Hematopoietic multipotent progenitor cell (in vitro differentiated cells): ENCODE measurements around the gene ABHD1. TPM values are rescaled to one million over a fixed set of nuclear protein-coding genes. Genes with fewer than 3 reads are reported as not detected.
"Not testable (repeated sequence)": the region's sequence is repeated elsewhere in the genome, so short reads cannot be mapped to it uniquely, and the experiment has no call there.

Experiments
- DNase-seq, 3 donors: peaks; one replicate each; pipeline ENCODE4 v3.0.0-alpha.2; 2011 to 2015; ENCODE audit warnings: low read depth in 2 of 3, low spot score in 2 of 3
- total RNA-seq: library from RNA; depleted of rRNA; stranded (reverse); fragments of >200 nt; gene quantifications from one replicate; pipeline ENCODE4 v1.2.3, GENCODE V29; 2012

Gene ABHD1
- total RNA-seq, 1 donor = 1.9 TPM

DNA sequence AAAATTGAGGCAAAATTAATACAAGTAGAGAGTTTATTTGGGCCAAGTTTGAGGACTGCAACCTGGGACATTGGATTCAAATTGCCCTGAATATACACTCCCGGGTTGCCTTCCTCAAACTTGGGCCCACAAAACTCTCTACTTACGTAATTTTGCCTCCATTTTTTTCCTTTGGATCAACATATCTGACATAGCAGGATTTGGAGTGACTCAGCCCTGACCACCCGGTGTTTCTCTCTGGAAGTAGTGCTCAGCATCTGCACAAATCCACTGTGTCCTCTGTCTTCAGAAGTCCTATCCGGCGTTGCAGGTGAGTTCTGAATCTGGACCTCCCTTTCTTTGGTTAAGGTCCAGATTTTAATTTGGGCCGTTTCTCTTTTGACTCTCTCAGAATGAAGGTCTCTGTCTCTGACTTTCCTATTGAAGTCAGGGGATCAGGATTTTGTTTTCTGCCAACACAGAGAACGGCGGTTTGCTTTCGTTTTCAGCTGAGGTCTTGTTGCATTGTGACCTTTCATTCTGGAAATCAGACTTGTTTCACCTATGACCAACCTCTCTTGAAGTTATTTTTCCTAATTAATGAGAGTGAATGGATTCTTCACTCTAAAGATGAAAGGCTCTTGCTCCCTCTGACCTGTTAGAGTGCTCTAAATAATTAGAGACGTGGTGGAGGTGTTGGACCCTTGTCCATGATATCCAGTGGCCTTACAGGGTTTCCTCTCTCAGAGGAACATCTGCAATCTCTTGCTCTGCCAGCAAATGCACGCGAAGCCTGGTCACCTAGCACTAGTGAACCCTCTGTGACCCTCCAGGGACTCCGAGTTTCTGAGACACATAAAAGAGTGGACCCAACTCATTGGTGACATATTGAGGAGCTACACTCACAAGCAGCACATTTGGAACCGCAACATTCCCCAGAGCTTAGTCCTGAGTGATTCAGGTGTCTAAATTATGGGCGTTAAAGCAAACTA, 38.8 kb downstream of the ABHD1 start:
- DNase-seq = no peak

DNA sequence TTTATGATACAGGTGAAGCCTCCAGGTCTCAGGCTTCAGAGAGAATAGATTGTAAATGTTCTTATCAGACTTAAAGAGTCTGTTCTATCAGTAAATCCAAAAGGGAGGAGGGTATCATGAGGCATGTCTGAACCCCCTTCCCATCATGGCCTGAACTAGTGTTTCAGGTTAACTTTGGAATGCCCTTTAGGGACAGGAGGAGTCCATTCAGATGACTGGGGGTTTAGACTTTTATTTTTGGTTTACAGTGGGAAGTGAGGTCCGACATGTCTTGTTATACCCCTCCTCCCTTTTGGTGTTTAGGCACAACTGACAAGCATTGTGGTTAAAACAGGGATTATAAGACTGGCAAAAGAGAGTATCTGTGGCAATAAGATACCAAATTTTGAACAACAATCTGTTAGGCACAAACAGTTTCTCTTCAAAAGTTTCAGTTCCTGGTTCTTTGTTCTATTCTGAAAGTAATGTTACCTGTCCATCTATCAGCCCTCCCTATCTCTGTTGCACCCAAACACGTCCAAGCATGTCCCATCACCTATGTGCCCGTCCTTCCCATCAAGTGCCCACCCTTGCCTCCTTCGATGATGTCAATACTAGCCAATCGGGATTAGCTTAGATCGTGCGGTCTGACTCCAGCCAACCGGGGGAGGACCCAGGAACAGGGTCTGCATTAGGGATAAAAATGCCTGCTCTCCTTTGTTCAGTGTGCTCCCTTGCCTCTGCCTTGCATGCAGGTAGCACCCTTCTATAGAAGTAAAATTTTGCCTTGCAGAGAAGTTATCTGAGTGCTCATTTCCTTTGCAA, 41.5 kb downstream of the ABHD1 start:
- no peak for DNase-seq

DNA sequence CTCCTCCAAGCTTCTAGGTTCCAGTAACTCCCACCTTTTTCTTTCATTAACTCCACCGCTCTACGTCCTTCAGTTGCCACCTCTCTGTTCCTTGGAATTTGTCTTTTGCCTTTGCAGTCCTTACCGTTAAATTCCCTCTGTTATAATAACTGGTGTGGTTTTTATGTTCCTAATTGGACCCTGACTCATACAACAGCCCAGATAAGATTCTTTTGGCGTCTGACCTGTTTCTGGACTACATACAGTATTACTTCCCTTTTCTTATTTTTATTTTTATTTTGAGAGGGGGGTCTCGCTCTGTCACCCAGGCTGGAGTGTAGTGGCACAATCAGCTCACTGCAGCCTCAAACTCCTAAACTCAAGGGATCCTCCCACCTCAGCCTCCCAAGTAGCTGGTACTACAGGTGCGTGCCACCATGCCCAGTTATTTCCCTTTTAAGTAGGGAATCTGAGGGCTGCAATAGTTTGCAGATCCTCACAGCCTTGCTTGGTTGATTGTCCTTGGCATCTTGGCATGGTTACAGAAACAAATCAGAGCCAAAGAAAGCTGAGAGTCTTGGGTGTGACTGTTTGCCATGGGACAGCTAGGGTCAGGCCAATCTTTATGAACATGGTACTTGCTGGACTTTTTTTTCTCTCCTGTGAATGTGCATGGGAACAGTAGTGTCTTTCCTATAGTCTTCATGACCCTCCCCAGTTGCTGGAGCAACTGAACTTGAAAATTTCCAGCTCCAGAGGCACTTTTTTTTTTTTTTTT, 47.1 kb downstream of the ABHD1 start:
- peak in 1 of 3 donors; percentile 20 for DNase-seq

- DNase-seq = no peak
Observed at GRCh38 chr2:27171351-27171848, 47.8 kb downstream of the ABHD1 start.

DNA sequence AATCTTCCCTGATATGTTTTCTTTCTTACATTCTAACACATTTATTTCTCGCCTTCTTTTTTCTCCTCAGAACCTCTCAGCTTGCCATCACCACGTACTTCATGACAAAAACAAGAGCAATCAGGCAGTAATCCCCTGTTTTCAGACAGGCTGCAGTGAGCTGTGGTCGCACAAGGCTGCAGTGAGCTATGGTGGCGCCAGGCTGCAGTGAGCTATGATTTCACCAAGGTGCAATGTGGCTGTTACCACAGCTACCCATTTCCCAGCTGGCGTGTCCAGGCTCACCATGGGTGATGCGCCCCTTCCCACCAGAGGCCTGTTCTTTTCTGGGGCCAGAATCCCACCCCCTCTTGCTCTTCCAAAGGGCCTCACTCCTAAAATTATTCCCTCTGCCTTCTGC, 51.0 kb downstream of the ABHD1 start:
- no peak for DNase-seq

- no peak for DNase-seq
Observed at GRCh38 chr2:27175330-27175729, 51.7 kb downstream of the ABHD1 start.

DNA sequence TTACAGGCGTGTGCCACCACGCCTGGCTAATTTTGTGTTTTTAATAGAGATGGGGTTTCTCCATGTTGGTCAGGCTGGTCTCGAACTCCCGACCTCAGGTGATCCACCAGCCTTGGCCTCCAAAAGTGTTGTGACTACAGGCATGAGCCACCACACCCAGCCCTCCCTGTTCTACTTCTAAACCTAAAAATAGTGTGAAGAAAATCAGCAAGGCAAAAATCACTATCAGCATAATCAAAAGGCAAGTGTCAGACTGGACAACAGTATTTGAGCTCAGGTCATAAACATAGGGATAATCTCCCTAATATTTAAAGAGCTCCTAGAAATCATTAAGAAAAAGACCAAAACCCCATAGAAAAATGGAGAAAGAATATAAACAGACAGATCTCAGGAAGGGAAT, 52.2 kb downstream of the ABHD1 start:
- not testable (repeated sequence) for DNase-seq

- DNase-seq = no peak
Observed at GRCh38 chr2:27177441-27178351, 54.1 kb downstream of the ABHD1 start.

GRCh38 chr2:27178469-27178868, 54.9 kb downstream of the ABHD1 start:
- no peak for DNase-seq

DNA sequence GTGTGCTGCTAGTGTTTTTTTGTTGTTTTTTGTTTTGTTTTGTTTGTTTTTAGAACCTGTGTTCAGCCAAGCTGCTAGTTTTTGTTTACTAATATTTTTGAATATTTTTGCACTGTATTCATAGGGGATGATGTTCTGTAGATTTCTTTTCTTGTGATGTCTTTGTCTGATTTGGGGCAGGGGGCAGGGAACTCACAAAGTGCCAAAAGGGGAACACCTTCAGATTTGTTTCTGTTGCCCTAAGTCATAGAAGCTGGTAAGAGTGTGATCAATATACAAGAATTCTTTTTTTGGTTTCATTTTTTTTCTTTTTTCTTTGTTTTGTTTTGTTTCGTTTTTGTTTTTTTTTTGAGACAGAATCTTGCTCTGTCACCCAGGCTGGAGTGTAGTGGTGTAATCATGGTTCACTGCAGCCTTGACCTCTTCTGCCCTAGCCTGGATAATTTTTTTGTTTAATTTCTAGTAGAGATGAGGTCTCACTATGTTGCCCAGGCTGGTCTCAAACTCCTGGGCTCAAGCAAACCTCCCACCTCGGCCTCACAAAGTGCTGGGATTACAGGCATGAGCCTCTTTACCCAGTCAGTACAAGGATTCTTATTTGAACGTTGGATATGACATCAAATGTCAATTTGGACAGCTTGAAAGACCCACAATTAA, 55.9 kb downstream of the ABHD1 start:
- no peak for DNase-seq

Other genes with a start within 250 kb of the ABHD1 start
- 3.0 TPM for gene MAPRE3, start 153.2 kb upstream of the ABHD1 start, total RNA-seq
- gene TMEM214, start 90.8 kb upstream of the ABHD1 start, total RNA-seq = 44.4 TPM
- 38.0 TPM for gene AGBL5, start 72.1 kb upstream of the ABHD1 start, total RNA-seq
- 397 TPM for gene OST4, start 52.2 kb upstream of the ABHD1 start, total RNA-seq
- 31.2 TPM for gene EMILIN1, start 45.2 kb upstream of the ABHD1 start, total RNA-seq
- gene KHK, start 37.0 kb upstream of the ABHD1 start, total RNA-seq = 4.0 TPM
- gene CGREF1, start 4.7 kb upstream of the ABHD1 start, total RNA-seq = 9.2 TPM
- gene PREB, start 10.8 kb downstream of the ABHD1 start, total RNA-seq = 55.2 TPM
- gene PRR30, start 15.6 kb downstream of the ABHD1 start, total RNA-seq = under 0.01 TPM
- not detected for gene TCF23, start 25.2 kb downstream of the ABHD1 start, total RNA-seq
- 131 TPM for gene ATRAID, start 88.2 kb downstream of the ABHD1 start, total RNA-seq
- 60.1 TPM for gene SLC5A6, start 88.5 kb downstream of the ABHD1 start, total RNA-seq
- gene CAD, start 93.6 kb downstream of the ABHD1 start, total RNA-seq = 63.0 TPM
- gene SLC30A3, start 139.2 kb downstream of the ABHD1 start, total RNA-seq = under 0.01 TPM
- not detected for gene DNAJC5G, start 151.6 kb downstream of the ABHD1 start, total RNA-seq
- under 0.01 TPM for gene TRIM54, start 158.6 kb downstream of the ABHD1 start, total RNA-seq
- 2.2 TPM for gene UCN, start 184.6 kb downstream of the ABHD1 start, total RNA-seq
- gene MPV17, start 199.3 kb downstream of the ABHD1 start, total RNA-seq = 85.4 TPM
- 43.4 TPM for gene GTF3C2, start 232.9 kb downstream of the ABHD1 start, total RNA-seq
- gene EIF2B4, start 246.5 kb downstream of the ABHD1 start, total RNA-seq = 27.2 TPM
- 130 TPM for gene SNX17, start 246.8 kb downstream of the ABHD1 start, total RNA-seq